Thyroid gland (tissue), 4 donors: ENCODE data around the gene PHACTR4.

Source experiments
- POLR2A ChIP-seq, 2 donors: fragments of 450-650 bp; IDR thresholded peaks; one replicate each; pipeline ENCODE4 v1.6.1; 2017; ENCODE audit warnings: antibody characterized with exemption in 2 of 2, mild to moderate bottlenecking in 2 of 2, moderate library complexity in 1 of 2
- TF ChIP-seq, protein P1 (sequence below), 6 experiments: fragments of 200-600 bp in 3 of 6; fragments of 450-650 bp in 3 of 6; sonication (generic) in 3 of 6; IDR thresholded peaks; one replicate each; pipeline ENCODE4 v1.5.1; 2016 to 2019; ENCODE audit warnings: antibody characterized with exemption in 6 of 6, mild to moderate bottlenecking in 2 of 6, inconsistent platforms in 1 of 6, moderate library complexity in 1 of 6

- TF ChIP-seq, protein P1, sequence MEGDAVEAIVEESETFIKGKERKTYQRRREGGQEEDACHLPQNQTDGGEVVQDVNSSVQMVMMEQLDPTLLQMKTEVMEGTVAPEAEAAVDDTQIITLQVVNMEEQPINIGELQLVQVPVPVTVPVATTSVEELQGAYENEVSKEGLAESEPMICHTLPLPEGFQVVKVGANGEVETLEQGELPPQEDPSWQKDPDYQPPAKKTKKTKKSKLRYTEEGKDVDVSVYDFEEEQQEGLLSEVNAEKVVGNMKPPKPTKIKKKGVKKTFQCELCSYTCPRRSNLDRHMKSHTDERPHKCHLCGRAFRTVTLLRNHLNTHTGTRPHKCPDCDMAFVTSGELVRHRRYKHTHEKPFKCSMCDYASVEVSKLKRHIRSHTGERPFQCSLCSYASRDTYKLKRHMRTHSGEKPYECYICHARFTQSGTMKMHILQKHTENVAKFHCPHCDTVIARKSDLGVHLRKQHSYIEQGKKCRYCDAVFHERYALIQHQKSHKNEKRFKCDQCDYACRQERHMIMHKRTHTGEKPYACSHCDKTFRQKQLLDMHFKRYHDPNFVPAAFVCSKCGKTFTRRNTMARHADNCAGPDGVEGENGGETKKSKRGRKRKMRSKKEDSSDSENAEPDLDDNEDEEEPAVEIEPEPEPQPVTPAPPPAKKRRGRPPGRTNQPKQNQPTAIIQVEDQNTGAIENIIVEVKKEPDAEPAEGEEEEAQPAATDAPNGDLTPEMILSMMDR (IDR thresholded peaks at IDR 0.05) = no peak
- TF ChIP-seq POLR2A (IDR thresholded peaks at IDR 0.05) = no peak
These were observed 96.8 kb downstream of the PHACTR4 start for GRCh38 chr1:28466226-28466778.
